HepG2 (cell line): ENCODE results near the gene PSMB3. TPM values are rescaled to one million over a fixed set of nuclear protein-coding genes. Genes with fewer than 3 reads are reported as not detected.

Experiments used
- ATAC-seq: fragments of 200-7000 bp; cut with Tn5 transposase; 3 replicates; pipeline ENCODE4 v1.9.1; 2020; ENCODE audit warnings: mild to moderate bottlenecking, moderate library complexity
- BruUV-seq: library from RNA; stranded (reverse); fragments of 400-500 nt; replicated peaks from 2 replicates; lab custom pipeline; 2021; lab: Mats Ljungman, UMichigan
- CTCF ChIA-PET: fragments of 300-600 bp; formaldehyde crosslinking; extraction: SDS; loops from one replicate; lab custom pipeline; 2021; ENCODE audit warnings: low total read pairs, inconsistent platforms, low intra/inter-chr PET ratio; lab: Yijun Ruan, JAX
- POLR2A ChIA-PET: fragments of 350-600 bp; sonication (Branson Sonifier 250); formaldehyde crosslinking; loops from one replicate; lab custom pipeline; 2020; ENCODE audit warnings: antibody characterized with exemption, inconsistent platforms; lab: Yijun Ruan, JAX
- DNase-seq: peaks from one replicate; pipeline ENCODE4 v3.0.0-alpha.2; 2015; ENCODE audit warnings: low spot score
- FAIRE-seq: peaks from 3 replicates; lab custom pipeline; 2011; peaks lifted over from hg19 to GRCh38; lab: Jason Lieb, UNC
- H2AFZ ChIP-seq: one replicate; pipeline ENCODE4 v1.6.1; 2011; ENCODE audit warnings: low read length, inconsistent platforms
- H3K27ac ChIP-seq: fragments of 300-600 bp; 3 replicates; pipeline ENCODE4 v1.8.0; 2011; ENCODE audit warnings: mixed run types, mild to moderate bottlenecking, mixed read lengths, low read length, inconsistent platforms; ENCODE audit not compliant: insufficient read depth; ENCODE audit errors: extremely low read length
- H3K27me3 ChIP-seq, 2 experiments: fragments of 200-600 bp in 1 of 2; 2 replicates in 1 of 2; 3 replicates in 1 of 2; pipeline versions ENCODE4 v1.6.0 to v1.8.0; 2011; ENCODE audit warnings: low read length in 2 of 2, mild to moderate bottlenecking in 2 of 2, moderate library complexity in 2 of 2, inconsistent platforms in 1 of 2; ENCODE audit not compliant: insufficient read depth in 2 of 2, control insufficient read depth in 1 of 2
- H3K36me3 ChIP-seq, 2 experiments: fragments of 200-600 bp in 1 of 2; replicated peaks in 1 of 2; 2 replicates in 1 of 2; 3 replicates in 1 of 2; pipeline versions ENCODE4 v1.5.1 to v1.8.0; 2011; ENCODE audit warnings: low read length in 2 of 2, inconsistent platforms in 1 of 2; ENCODE audit not compliant: insufficient read depth in 2 of 2, control insufficient read depth in 1 of 2
- H3K4me1 ChIP-seq: 2 replicates; pipeline ENCODE4 v1.5.1; 2012; ENCODE audit warnings: low read length, inconsistent platforms; ENCODE audit not compliant: insufficient read depth
- H3K4me2 ChIP-seq: 2 replicates; pipeline ENCODE4 v1.6.0; 2011; ENCODE audit warnings: low read depth, low read length, inconsistent platforms
- H3K4me3 ChIP-seq, 3 experiments: fragments of 200-600 bp in 1 of 3; sonication (generic), shearing (Covaris generic) in 1 of 3; replicated peaks in 1 of 3; 2 replicates each; pipeline ENCODE4 v1.5.1; 2011 to 2016; ENCODE audit warnings: low read length in 3 of 3, inconsistent platforms in 2 of 3, low read depth in 2 of 3, mild to moderate bottlenecking in 2 of 3, control low read depth in 1 of 3, mixed read lengths in 1 of 3; ENCODE audit not compliant: insufficient read depth in 1 of 3
- H3K79me2 ChIP-seq: one replicate; pipeline ENCODE4 v1.6.1; 2011; ENCODE audit warnings: low read length, inconsistent platforms; ENCODE audit not compliant: insufficient read depth
- H3K9ac ChIP-seq: 2 replicates; pipeline ENCODE4 v1.6.0; 2011; ENCODE audit warnings: mild to moderate bottlenecking, low read depth, low read length, inconsistent platforms; ENCODE audit not compliant: insufficient read depth
- H3K9me3 ChIP-seq: 2 replicates; pipeline ENCODE4 v1.5.1; 2012; ENCODE audit warnings: mild to moderate bottlenecking, low read length
- H4K20me1 ChIP-seq: 2 replicates; pipeline ENCODE4 v1.6.0; 2011; ENCODE audit warnings: inconsistent platforms, mild to moderate bottlenecking, low read length, moderate library complexity; ENCODE audit not compliant: insufficient read depth
- ERF ChIP-seq: IDR thresholded peaks from 2 replicates; pipeline ENCODE4 v1.6.1; 2018; ENCODE audit warnings: missing biosample characterization, missing genetic modification reagents
- ETS1 ChIP-seq: sonication (generic); formaldehyde crosslinking; IDR thresholded peaks from 2 replicates; pipeline ENCODE4 v1.4.0; 2020; ENCODE audit warnings: missing genetic modification reagents
- MYC ChIP-seq: sonication (generic); formaldehyde crosslinking; IDR thresholded peaks from 2 replicates; pipeline ENCODE4 v1.9.0; 2021; ENCODE audit warnings: missing genetic modification reagents, borderline replicate concordance
- NFIC ChIP-seq: IDR thresholded peaks from 2 replicates; pipeline ENCODE4 v1.6.1; 2012; ENCODE audit warnings: mild to moderate bottlenecking, low read length, inconsistent platforms
- PATZ1 ChIP-seq: sonication (generic); formaldehyde crosslinking; IDR thresholded peaks from 2 replicates; pipeline ENCODE4 v1.4.0; 2020; ENCODE audit warnings: missing genetic modification reagents
- THYN1 ChIP-seq: sonication (generic); formaldehyde crosslinking; IDR thresholded peaks from 2 replicates; pipeline ENCODE4 v1.8.1; 2023; ENCODE audit warnings: low read depth, mild to moderate bottlenecking, moderate library complexity, missing genetic modification reagents, borderline replicate concordance
- ZBTB7A ChIP-seq: sonication (generic); formaldehyde crosslinking; IDR thresholded peaks from 2 replicates; pipeline ENCODE4 v1.8.0; 2022; ENCODE audit warnings: mild to moderate bottlenecking, missing genetic modification reagents
- ZC3H4 ChIP-seq: sonication (generic); formaldehyde crosslinking; IDR thresholded peaks from 2 replicates; pipeline ENCODE4 v1.4.0; 2020; ENCODE audit warnings: missing genetic modification reagents, borderline replicate concordance
- ZGPAT ChIP-seq: IDR thresholded peaks from 2 replicates; pipeline ENCODE4 v1.6.1; 2016; ENCODE audit warnings: mild to moderate bottlenecking
- ZNF263 ChIP-seq: sonication (generic); formaldehyde crosslinking; IDR thresholded peaks from 2 replicates; pipeline ENCODE4 v1.4.0; 2020; ENCODE audit warnings: missing genetic modification reagents
- ZNF574 ChIP-seq: sonication (generic); formaldehyde crosslinking; IDR thresholded peaks from 2 replicates; pipeline ENCODE4 v1.4.0; 2020; ENCODE audit warnings: missing genetic modification reagents
- ZNF704 ChIP-seq: sonication (generic); formaldehyde crosslinking; IDR thresholded peaks from 2 replicates; pipeline ENCODE4 v1.8.1; 2023; ENCODE audit warnings: mild to moderate bottlenecking, inconsistent platforms, moderate library complexity, missing genetic modification reagents, borderline replicate concordance
- ZNF740 ChIP-seq: sonication (generic); formaldehyde crosslinking; IDR thresholded peaks from 2 replicates; pipeline ENCODE4 v1.4.0; 2020; ENCODE audit warnings: missing genetic modification reagents
- ZSCAN21 ChIP-seq: sonication (generic); formaldehyde crosslinking; IDR thresholded peaks from 2 replicates; pipeline ENCODE4 v1.8.0; 2022; ENCODE audit warnings: mild to moderate bottlenecking, missing genetic modification reagents, moderate library complexity, borderline replicate concordance
- WGBS: methylation state at CpG from one replicate; pipeline ENCODE4 v1.1.6; 2017; ENCODE audit warnings: low lambda C conversion rate; 5-methylcytosine and 5-hydroxymethylcytosine counted together
- in situ Hi-C: cut with HindIII; loops from 2 replicates; pipeline ENCODE4 v1.10.0; 2017; ENCODE audit warnings: low pct_unique_long_range_greater_than_20kb; ENCODE audit not compliant: extremely low pct_ligation_motif_present
- intact Hi-C: fragments of 100-400 bp; cut with micrococcal nuclease; formaldehyde crosslinking; loops from one replicate; pipeline ENCODE4 v1.10.0; 2022; ENCODE audit not compliant: unreplicated experiment
- polyA plus RNA-seq, 8 experiments: library from polyadenylated mRNA; depleted of rRNA in 3 of 8; stranded (reverse) in 7 of 8; unstranded in 1 of 8; fragments of >200 nt; fragmentation: Illumina TruSeq in 4 of 8; extraction: Trizol in 4 of 8; gene quantifications; 2 replicates each; pipeline versions ENCODE4 v1.2.1 to v1.2.3, GENCODE V29; 2011 to 2016; ENCODE audit warnings: low read depth in 4 of 8, missing spikeins in 1 of 8, mixed read lengths in 1 of 8; ENCODE audit not compliant: insufficient read depth in 1 of 8
- total RNA-seq, 5 experiments: library from RNA; depleted of rRNA; stranded (reverse); fragments of >200 nt; fragmentation: Illumina TruSeq; extraction: Trizol; gene quantifications; 2 replicates each; pipeline ENCODE4 v1.2.3, GENCODE V29; 2016; ENCODE audit warnings: low read depth in 1 of 5

The PSMB3 gene
- total and polyA plus RNA-seq, 2 of the 13 experiments (the other 11 are each of a cell fraction or from before 2014, with no cell fraction given), result 366 to 517 TPM

GRCh38 chr17:38705523-38705802 is 47.1 kb upstream of the PSMB3 start:
- Histone ChIP-seq H3K9me3 (no peaks in the 10 kb centered on the region), H3K4me1 (peaks cover 64% of the 10 kb centered on the region), H4K20me1 (peaks cover 12% of the 10 kb centered on the region), H3K9ac (peak overlapping the region; percentile 66), H3K27ac (peak overlapping the region; percentile 62), H3K27me3 (no peaks in the 10 kb centered on the region; a peak in 1 of 5 replicates), H3K4me2 (peak overlapping the region; percentile 91), H2AFZ (no peak overlapping the region), H3K4me3 (peak overlapping the region; percentile 71 to 99 (median 90)), H3K36me3 (peaks cover 13 to 32% of the 10 kb centered on the region in 2 experiments), H3K79me2 (peaks cover 48% of the 10 kb centered on the region)
- ChIA-PET POLR2A (interaction anchor here (1.5 to 8.9 kb wide), 11 partner anchors 11 to 92 kb away, joined by 5 to 106 read pairs (median 29); partner anchors contain the start of genes CISD3 and EPOP), CTCF (no interaction called here)
- BruUV-seq, result no TSS peak
- DNase-seq (no peak), FAIRE-seq (no peak), ATAC-seq (no peak)
- intact Hi-C loops (no loop called here), in situ Hi-C loops (no loop called here)
- 0% methylated on average over 16 of the region's 32 CpGs for whole genome bisulfite sequencing
- TF ChIP-seq NFIC (no peak), ZGPAT (CRISPR knock-in tag) (no peak), ZNF704 (CRISPR knock-in tag) (no peak), ZC3H4 (CRISPR knock-in tag) (0 out of 2 replicates have a peak, but pooled peaks have one; percentile 66), ZNF740 (CRISPR knock-in tag) (peak; percentile 52; the same call in 1 of the 2 replicates), PATZ1 (CRISPR knock-in tag) (peak; percentile 46; the same call in 1 of the 2 replicates), MYC (CRISPR knock-in tag) (peak; percentile 55; the same call in 1 of the 2 replicates), ZBTB7A (CRISPR knock-in tag) (peak; percentile 20; the same call in 1 of the 2 replicates), ERF (CRISPR knock-in tag) (no peak), ZNF263 (CRISPR knock-in tag) (peak; percentile 54; the same call in 1 of the 2 replicates), ZSCAN21 (CRISPR knock-in tag) (no peak), ZNF574 (CRISPR knock-in tag) (0 out of 2 replicates have a peak, but pooled peaks have one; percentile 2), THYN1 (CRISPR knock-in tag) (no peak), ETS1 (CRISPR knock-in tag) (0 out of 2 replicates have a peak, but pooled peaks have one; percentile 32)
